Upper lobe of left lung (tissue), 6 donors: ENCODE data around the gene ZNF26. TPM values are rescaled to one million over a fixed set of nuclear protein-coding genes. Genes with fewer than 3 reads are reported as not detected.

Experiments used
- ATAC-seq, 2 donors: fragments of 200-7000 bp; cut with Tn5 transposase; one replicate each; pipeline ENCODE4 v1.9.1; 2022; ENCODE audit warnings: mild to moderate bottlenecking in 2 of 2, moderate library complexity in 2 of 2; ENCODE audit not compliant: low FRiP score in 2 of 2
- DNase-seq, 2 donors: peaks; one replicate each; pipeline ENCODE4 v3.0.0-alpha.2; 2019 to 2020
- H3K27ac ChIP-seq, 4 donors: fragments of 200-600 bp; sonication (generic); one replicate each; pipeline ENCODE4 v1.5.1; 2016 to 2019
- H3K27me3 ChIP-seq, 4 donors: fragments of 200-600 bp; sonication (generic); one replicate each; pipeline ENCODE4 v1.5.1; 2017 to 2019
- H3K36me3 ChIP-seq, 4 donors: fragments of 200-600 bp; sonication (generic); one replicate each; pipeline ENCODE4 v1.5.1; 2016 to 2019
- H3K4me1 ChIP-seq, 4 donors: fragments of 200-600 bp; sonication (generic); one replicate each; pipeline ENCODE4 v1.5.1; 2018 to 2019
- H3K4me3 ChIP-seq, 4 donors: fragments of 200-600 bp; sonication (generic); one replicate each; pipeline ENCODE4 v1.5.1; 2017 to 2019; ENCODE audit warnings: mild to moderate bottlenecking in 2 of 4, moderate library complexity in 1 of 4
- H3K9me3 ChIP-seq, 4 donors: fragments of 200-600 bp; sonication (generic); one replicate each; pipeline ENCODE4 v1.5.1; 2018 to 2019
- EP300 ChIP-seq, 4 donors: sonication (generic); formaldehyde crosslinking; IDR thresholded peaks; one replicate each; pipeline ENCODE4 v1.5.1; 2017; ENCODE audit warnings: antibody characterized with exemption in 4 of 4, control low read depth in 2 of 4
- POLR2A ChIP-seq, 4 donors: fragments of 450-650 bp; IDR thresholded peaks; one replicate each; pipeline ENCODE4 v1.5.1; 2016 to 2017; ENCODE audit warnings: antibody characterized with exemption in 4 of 4, mild to moderate bottlenecking in 2 of 4
- POLR2AphosphoS5 ChIP-seq, 2 donors: sonication (generic); formaldehyde crosslinking; IDR thresholded peaks; one replicate each; pipeline ENCODE4 v1.5.1; 2017; ENCODE audit warnings: antibody characterized with exemption in 2 of 2
- WGBS, 2 donors: methylation state at CpG; one replicate each; pipeline ENCODE4 v1.1.5; 2017 to 2018; 5-methylcytosine and 5-hydroxymethylcytosine counted together
- small RNA-seq, 4 donors: library from RNA; depleted of rRNA; stranded (forward); fragments of <200 nt; gene quantifications; one replicate each; pipeline ENCODE3, GENCODE V24; 2016
- total RNA-seq, 6 donors: library from RNA; depleted of rRNA in 4 of 6; stranded (reverse); fragments of >200 nt in 4 of 6; gene quantifications; one replicate each; pipeline versions ENCODE4 v1.1.0 to v1.2.1, GENCODE V29; 2016 to 2021
- TF ChIP-seq, protein P1 (sequence below), 6 experiments: fragments of 450-650 bp in 4 of 6; fragments of 200-600 bp in 2 of 6; sonication (generic) in 2 of 6; IDR thresholded peaks; one replicate each; pipeline ENCODE4 v1.5.1; 2016 to 2019; ENCODE audit warnings: antibody characterized with exemption in 6 of 6
- donor health status: DM: no; HTN: no; CAD: no; lungs with moderate emphysema.
- donor health status: DM: no; HTN: yes; CAD: no; lungs with severe emphysema.

The ZNF26 gene
- total RNA-seq, 6 donors from 2014 or later, result 8.9 to 17.6 (median 13.6) TPM

DNA sequence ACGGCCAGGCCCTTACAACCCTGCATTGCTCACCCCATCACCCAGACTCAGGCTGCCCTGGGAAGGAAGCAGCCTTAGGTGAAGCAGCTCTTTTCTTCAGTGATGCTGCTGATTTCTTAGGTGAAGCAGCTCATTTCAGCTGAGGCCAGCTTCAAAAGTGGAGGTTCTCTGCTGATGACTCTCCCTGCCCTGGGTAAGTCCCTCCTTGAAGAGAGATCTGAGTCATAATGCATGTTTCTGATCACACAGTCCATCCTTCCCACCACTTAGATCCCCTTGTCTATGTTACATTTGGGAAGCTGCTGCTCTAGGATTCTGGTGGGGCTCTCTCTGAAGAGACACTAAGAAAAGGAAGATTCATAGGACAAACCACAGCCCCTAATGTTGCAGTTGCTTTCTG is 77.4 kb downstream of the ZNF26 start:
- Histone ChIP-seq H3K4me3 (no peak overlapping the region), H3K9me3 (peaks cover 91 to 100% (median 96%) of the 10 kb centered on the region in 4 donors), H3K36me3 (no peaks in the 10 kb centered on the region), H3K27ac (no peak overlapping the region), H3K27me3 (no peaks in the 10 kb centered on the region), H3K4me1 (no peaks in the 10 kb centered on the region)
- 100% methylated on average over 1 of the region's 1 CpG for WGBS, 2 donors
- TF ChIP-seq EP300 (IDR thresholded peaks at IDR 0.05) (no peak), POLR2A (IDR thresholded peaks at IDR 0.05) (no peak), POLR2AphosphoS5 (IDR thresholded peaks at IDR 0.05) (no peak)
- TF ChIP-seq, protein P1, sequence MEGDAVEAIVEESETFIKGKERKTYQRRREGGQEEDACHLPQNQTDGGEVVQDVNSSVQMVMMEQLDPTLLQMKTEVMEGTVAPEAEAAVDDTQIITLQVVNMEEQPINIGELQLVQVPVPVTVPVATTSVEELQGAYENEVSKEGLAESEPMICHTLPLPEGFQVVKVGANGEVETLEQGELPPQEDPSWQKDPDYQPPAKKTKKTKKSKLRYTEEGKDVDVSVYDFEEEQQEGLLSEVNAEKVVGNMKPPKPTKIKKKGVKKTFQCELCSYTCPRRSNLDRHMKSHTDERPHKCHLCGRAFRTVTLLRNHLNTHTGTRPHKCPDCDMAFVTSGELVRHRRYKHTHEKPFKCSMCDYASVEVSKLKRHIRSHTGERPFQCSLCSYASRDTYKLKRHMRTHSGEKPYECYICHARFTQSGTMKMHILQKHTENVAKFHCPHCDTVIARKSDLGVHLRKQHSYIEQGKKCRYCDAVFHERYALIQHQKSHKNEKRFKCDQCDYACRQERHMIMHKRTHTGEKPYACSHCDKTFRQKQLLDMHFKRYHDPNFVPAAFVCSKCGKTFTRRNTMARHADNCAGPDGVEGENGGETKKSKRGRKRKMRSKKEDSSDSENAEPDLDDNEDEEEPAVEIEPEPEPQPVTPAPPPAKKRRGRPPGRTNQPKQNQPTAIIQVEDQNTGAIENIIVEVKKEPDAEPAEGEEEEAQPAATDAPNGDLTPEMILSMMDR (IDR thresholded peaks at IDR 0.05), result no peak
- no peak for ATAC-seq
- no peak for DNase-seq

DNA sequence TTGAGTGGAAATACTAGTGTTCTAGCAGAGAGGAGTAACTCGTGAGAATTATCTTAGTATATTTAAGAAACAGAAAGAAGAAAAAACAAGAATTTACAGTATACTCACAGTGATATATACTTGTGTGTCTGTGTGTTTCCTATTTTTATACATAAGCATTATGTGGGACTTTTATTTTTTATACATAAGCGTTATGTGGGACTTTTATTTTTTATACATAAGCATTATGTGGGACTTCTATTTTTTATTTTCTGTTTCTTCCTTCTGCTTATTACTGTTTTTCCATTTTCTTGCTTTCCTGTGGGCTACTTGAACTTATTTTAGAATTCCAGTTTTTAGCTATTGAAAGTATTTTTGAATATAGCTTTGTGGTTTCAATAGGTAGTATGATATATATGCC is 87.7 kb downstream of the ZNF26 start:
- H3K36me3 ChIP-seq, result no peaks in the 10 kb centered on the region
- H3K27ac ChIP-seq, result no peak overlapping the region
- WGBS, 2 donors, result 81 to 84% methylated on average over 2 of the region's 2 CpGs
- peaks cover 54 to 97% (median 95%) of the 10 kb centered on the region in 4 donors for H3K9me3 ChIP-seq
- TF ChIP-seq POLR2AphosphoS5 (IDR thresholded peaks at IDR 0.05) (no peak), EP300 (IDR thresholded peaks at IDR 0.05) (no peak), POLR2A (IDR thresholded peaks at IDR 0.05) (no peak)
- TF ChIP-seq, protein P1 (IDR thresholded peaks at IDR 0.05), result no peak
- no peaks in the 10 kb centered on the region for H3K4me1 ChIP-seq
- no peak for DNase-seq
- no peak for ATAC-seq
- H3K27me3 ChIP-seq, result no peaks in the 10 kb centered on the region
- H3K4me3 ChIP-seq, result no peak overlapping the region

Small RNA genes within 50 kb of the gene (small RNA-seq; reads per million reads assigned to genes)
- 0 reads per million in 4 donors for gene RNU4ATAC12P

Other genes with a start within 250 kb of the ZNF26 start
- gene ANKLE2, start 224.5 kb upstream of the ZNF26 start, total RNA-seq, result 100 to 1,000 TPM in 2 of 6 donors, 10 to 100 TPM in 4; 44.3 to 153 (median 78.0) TPM
- 100 to 1,000 TPM in 1 of 6 donors, 10 to 100 TPM in 5; 53.8 to 116 (median 77.9) TPM for gene GOLGA3, start 157.5 kb upstream of the ZNF26 start, total RNA-seq
- gene CHFR, start 98.8 kb upstream of the ZNF26 start, total RNA-seq, result 100 to 1,000 TPM in 2 of 6 donors, 10 to 100 TPM in 4; 42.2 to 136 (median 50.5) TPM
- 10 to 100 TPM in 2 of 6 donors, 1 to 10 TPM in 4; 6.5 to 24.1 (median 9.4) TPM for gene ZNF605, start 30.1 kb upstream of the ZNF26 start, total RNA-seq
- 10 to 100 TPM in 5 of 6 donors, 1 to 10 TPM in 1; 6.9 to 37.2 (median 18.3) TPM for gene ZNF84, start 51.1 kb downstream of the ZNF26 start, total RNA-seq
- 10 to 100 TPM in 5 of 6 donors, 1 to 10 TPM in 1; 3.9 to 15.2 (median 13.0) TPM for gene ZNF140, start 94.6 kb downstream of the ZNF26 start, total RNA-seq
- 1 to 10 TPM; 1.1 to 5.2 (median 1.7) TPM for gene ZNF891, start 143.9 kb downstream of the ZNF26 start, total RNA-seq
- 10 to 100 TPM in 2 of 6 donors, 1 to 10 TPM in 4; 1.1 to 16.8 (median 7.7) TPM for gene ZNF10, start 144.3 kb downstream of the ZNF26 start, total RNA-seq
- 10 to 100 TPM; 15.5 to 37.7 (median 20.9) TPM for gene ZNF268, start 195.1 kb downstream of the ZNF26 start, total RNA-seq
- gene ANHX, start 249.5 kb downstream of the ZNF26 start, total RNA-seq, result not detected